SK-N-SH treated with all-trans-retinoic acid at 6 μM for 48 hours (cell line): ENCODE data around the gene PPP1R14B.

Source experiments
- ATAC-seq: fragments of 200-7000 bp; cut with Tn5 transposase; 3 replicates; pipeline ENCODE4 v1.9.1; 2020; ENCODE audit warnings: mild to moderate bottlenecking, moderate library complexity
- ARNTL ChIP-seq: fragments of 450-650 bp; formaldehyde crosslinking; IDR thresholded peaks from 2 replicates; pipeline ENCODE4 v1.5.0; 2020; ENCODE audit warnings: low read depth, mild to moderate bottlenecking, moderate library complexity, borderline replicate concordance
- BACH2 ChIP-seq: fragments of 250-450 bp; sonication (Bioruptor Pico); IDR thresholded peaks from 2 replicates; pipeline ENCODE4 v1.9.0; 2021; ENCODE audit warnings: mild to moderate bottlenecking, borderline replicate concordance
- CREB5 ChIP-seq: fragments of 250-450 bp; sonication (Bioruptor Pico); IDR thresholded peaks from 2 replicates; pipeline ENCODE4 v1.5.1; 2020; ENCODE audit warnings: low read depth, mild to moderate bottlenecking, moderate library complexity
- CSDC2 ChIP-seq: fragments of 250-450 bp; sonication (Bioruptor Pico); IDR thresholded peaks from 2 replicates; pipeline ENCODE4 v1.5.0; 2020; ENCODE audit warnings: mild to moderate bottlenecking, moderate library complexity
- CSRNP3 ChIP-seq: fragments of 250-450 bp; sonication (Bioruptor Pico); IDR thresholded peaks from 2 replicates; pipeline ENCODE4 v1.5.1; 2021; ENCODE audit warnings: mild to moderate bottlenecking, moderate library complexity
- ESRRG ChIP-seq: fragments of 250-450 bp; sonication (Bioruptor Pico); IDR thresholded peaks from 2 replicates; pipeline ENCODE4 v1.6.1; 2021; ENCODE audit warnings: mild to moderate bottlenecking
- GLIS3 ChIP-seq: fragments of 250-450 bp; sonication (Bioruptor Pico); IDR thresholded peaks from 2 replicates; pipeline ENCODE4 v1.5.0; 2020; ENCODE audit warnings: mild to moderate bottlenecking, moderate library complexity
- ISL1 ChIP-seq: fragments of 250-450 bp; sonication (Bioruptor Pico); IDR thresholded peaks from 2 replicates; pipeline ENCODE4 v2.1.2; 2022; ENCODE audit warnings: mild to moderate bottlenecking, moderate library complexity
- OSR1 ChIP-seq: fragments of 250-450 bp; sonication (Bioruptor Pico); IDR thresholded peaks from 2 replicates; pipeline ENCODE4 v1.8.0; 2022; ENCODE audit warnings: moderate library complexity, mild to moderate bottlenecking, inconsistent platforms
- PATZ1 ChIP-seq: fragments of 250-450 bp; sonication (Bioruptor Pico); IDR thresholded peaks from 2 replicates; pipeline ENCODE4 v1.8.0; 2020; ENCODE audit warnings: mild to moderate bottlenecking, moderate library complexity, borderline replicate concordance
- POU6F1 ChIP-seq: fragments of 250-450 bp; sonication (Bioruptor Pico); IDR thresholded peaks from 2 replicates; pipeline ENCODE4 v1.8.0; 2021; ENCODE audit warnings: low read depth, mild to moderate bottlenecking, moderate library complexity, borderline replicate concordance
- PPARA ChIP-seq: fragments of 250-450 bp; sonication (Bioruptor Pico); IDR thresholded peaks from 2 replicates; pipeline ENCODE4 v1.5.0; 2020; ENCODE audit warnings: mild to moderate bottlenecking, borderline replicate concordance
- RARB ChIP-seq: fragments of 250-450 bp; sonication (Bioruptor Pico); IDR thresholded peaks from 2 replicates; pipeline ENCODE4 v1.8.0; 2021; ENCODE audit warnings: mild to moderate bottlenecking, moderate library complexity
- SNAI2 ChIP-seq: fragments of 250-450 bp; sonication (Bioruptor Pico); IDR thresholded peaks from 2 replicates; pipeline ENCODE4 v1.5.0; 2020; ENCODE audit warnings: mild to moderate bottlenecking, moderate library complexity
- TCF4 ChIP-seq: fragments of 250-450 bp; sonication (Bioruptor Pico); IDR thresholded peaks from 2 replicates; pipeline ENCODE4 v1.8.0; 2021; ENCODE audit warnings: mild to moderate bottlenecking, moderate library complexity, borderline replicate concordance
- TOX ChIP-seq: fragments of 250-450 bp; sonication (Bioruptor Pico); IDR thresholded peaks from 2 replicates; pipeline ENCODE4 v1.8.0; 2021; ENCODE audit warnings: mild to moderate bottlenecking, moderate library complexity, borderline replicate concordance
- TSHZ2 ChIP-seq: fragments of 250-450 bp; sonication (Bioruptor Pico); IDR thresholded peaks from 2 replicates; pipeline ENCODE4 v1.5.0; 2020; ENCODE audit warnings: mild to moderate bottlenecking, moderate library complexity
- ZC3H10 ChIP-seq: fragments of 250-450 bp; sonication (Bioruptor Pico); IDR thresholded peaks from 2 replicates; pipeline ENCODE4 v1.5.1; 2021; ENCODE audit warnings: mild to moderate bottlenecking, moderate library complexity
- ZFP3 ChIP-seq: fragments of 250-450 bp; sonication (Bioruptor Pico); IDR thresholded peaks from 2 replicates; pipeline ENCODE4 v1.5.0; 2020; ENCODE audit warnings: mild to moderate bottlenecking, moderate library complexity
- ZFP30 ChIP-seq: fragments of 450-650 bp; formaldehyde crosslinking; IDR thresholded peaks from 2 replicates; pipeline ENCODE4 v1.5.0; 2022; ENCODE audit warnings: mild to moderate bottlenecking, moderate library complexity
- ZNF70 ChIP-seq: fragments of 450-650 bp; formaldehyde crosslinking; IDR thresholded peaks from 2 replicates; pipeline ENCODE4 v1.5.0; 2020; ENCODE audit warnings: mild to moderate bottlenecking, moderate library complexity
- ZNF8 ChIP-seq: fragments of 450-650 bp; formaldehyde crosslinking; IDR thresholded peaks from 2 replicates; pipeline ENCODE4 v1.5.0; 2020; ENCODE audit warnings: mild to moderate bottlenecking, moderate library complexity

PPP1R14B gene

GRCh38 chr11:64291752-64292459 is 45.2 kb upstream of the PPP1R14B start:
- TF ChIP-seq ZFP3 (CRISPR knock-in tag) (no peak), RARB (CRISPR knock-in tag) (no peak), SNAI2 (CRISPR knock-in tag) (no peak), ZC3H10 (CRISPR knock-in tag) (no peak), ZNF8 (CRISPR knock-in tag) (no peak), CSRNP3 (no peak), TSHZ2 (CRISPR knock-in tag) (no peak), ZFP30 (CRISPR knock-in tag) (no peak), CSDC2 (CRISPR knock-in tag) (no peak), TCF4 (CRISPR knock-in tag) (no peak), ARNTL (no peak), CREB5 (CRISPR knock-in tag) (no peak), ZNF70 (no peak), TOX (CRISPR knock-in tag) (no peak), ESRRG (CRISPR knock-in tag) (no peak), PPARA (CRISPR knock-in tag) (no peak), OSR1 (CRISPR knock-in tag) (no peak), GLIS3 (CRISPR knock-in tag) (no peak)
- ATAC-seq, result peak; percentile 10; the same call in 2 of the 3 replicates

- ATAC-seq, result peak; percentile 9; the same call in 1 of the 3 replicates
- TF ChIP-seq GLIS3 (CRISPR knock-in tag) (no peak), PATZ1 (no peak), ISL1 (CRISPR knock-in tag) (no peak), BACH2 (CRISPR knock-in tag) (no peak), SNAI2 (CRISPR knock-in tag) (no peak), CSDC2 (CRISPR knock-in tag) (no peak), TCF4 (CRISPR knock-in tag) (no peak), CSRNP3 (no peak), CREB5 (CRISPR knock-in tag) (no peak), ESRRG (CRISPR knock-in tag) (no peak), RARB (CRISPR knock-in tag) (no peak), ZC3H10 (CRISPR knock-in tag) (no peak), OSR1 (CRISPR knock-in tag) (no peak), ZNF8 (CRISPR knock-in tag) (no peak), POU6F1 (CRISPR knock-in tag) (no peak), ZNF70 (no peak), PPARA (CRISPR knock-in tag) (no peak), ZFP30 (CRISPR knock-in tag) (no peak)
Observed at GRCh38 chr11:64291262-64291751, 44.6 kb upstream of the PPP1R14B start, which contains the start of gene KCNK4. KCNK4 (plus strand) TSS chr11:64291302; CDS start chr11:64293019, 1,717 bp downstream.
